Keratinocyte (primary cell): ENCODE measurements around the gene BABAM2. TPM values are rescaled to one million over a fixed set of nuclear protein-coding genes. Genes with fewer than 3 reads are reported as not detected.

Experiments used
- DNase-seq: peaks from one replicate; pipeline ENCODE4 v3.0.0-alpha.2; 2011; ENCODE audit warnings: low read depth, missing footprints, low spot score
- FAIRE-seq: peaks from 2 replicates; lab custom pipeline; 2011; peaks lifted over from hg19 to GRCh38; lab: Jason Lieb, UNC
- H2AFZ ChIP-seq: 2 replicates; pipeline ENCODE4 v1.6.0; 2012; ENCODE audit warnings: low read length, control low read depth, inconsistent platforms; ENCODE audit not compliant: control insufficient read depth
- H3K27ac ChIP-seq: 2 replicates; pipeline ENCODE4 v1.5.1; 2011; ENCODE audit warnings: low read length; ENCODE audit not compliant: control insufficient read depth, insufficient read depth
- H3K27me3 ChIP-seq: 3 replicates; pipeline ENCODE4 v1.6.0; 2011; ENCODE audit warnings: low read length; ENCODE audit not compliant: control insufficient read depth, insufficient read depth; ENCODE audit errors: extremely low read depth
- H3K36me3 ChIP-seq, 2 experiments: 2 replicates in 1 of 2; 3 replicates in 1 of 2; pipeline ENCODE4 v1.5.1; 2011; ENCODE audit warnings: low read length in 2 of 2, mild to moderate bottlenecking in 1 of 2; ENCODE audit not compliant: control insufficient read depth in 2 of 2, insufficient read depth in 2 of 2; ENCODE audit errors: extremely low read depth in 1 of 2
- H3K4me1 ChIP-seq: 3 replicates; pipeline ENCODE4 v1.5.1; 2011; ENCODE audit warnings: low read length; ENCODE audit not compliant: control insufficient read depth, insufficient read depth; ENCODE audit errors: extremely low read depth
- H3K4me2 ChIP-seq: 3 replicates; pipeline ENCODE4 v1.6.0; 2011; ENCODE audit warnings: low read depth, low read length; ENCODE audit not compliant: control insufficient read depth, insufficient read depth; ENCODE audit errors: extremely low read depth
- H3K4me3 ChIP-seq, 3 experiments: fragments of 200-600 bp in 1 of 3; sonication (generic) in 1 of 3; 2 replicates in 2 of 3; 3 replicates in 1 of 3; pipeline ENCODE4 v1.5.1; 2011 to 2016; ENCODE audit warnings: low read length in 3 of 3, mild to moderate bottlenecking in 3 of 3, control low read depth in 2 of 3, inconsistent platforms in 1 of 3, low read depth in 1 of 3, mixed read lengths in 1 of 3, mixed run types in 1 of 3, moderate library complexity in 1 of 3; ENCODE audit not compliant: control insufficient read depth in 2 of 3, insufficient read depth in 2 of 3; ENCODE audit errors: extremely low read depth in 1 of 3
- H3K79me2 ChIP-seq: 2 replicates; pipeline ENCODE4 v1.6.0; 2012; ENCODE audit warnings: low read length; ENCODE audit not compliant: control insufficient read depth, insufficient read depth
- H3K9ac ChIP-seq: 3 replicates; pipeline ENCODE4 v1.6.0; 2011; ENCODE audit warnings: low read length; ENCODE audit not compliant: control insufficient read depth, insufficient read depth; ENCODE audit errors: extremely low read depth
- H3K9me1 ChIP-seq: 3 replicates; pipeline ENCODE4 v1.6.0; 2011; ENCODE audit warnings: low read length; ENCODE audit not compliant: control insufficient read depth, insufficient read depth; ENCODE audit errors: extremely low read depth
- H3K9me3 ChIP-seq: 2 replicates; pipeline ENCODE4 v1.5.1; 2012; ENCODE audit warnings: low read depth, low read length; ENCODE audit not compliant: control insufficient read depth
- H4K20me1 ChIP-seq: 3 replicates; pipeline ENCODE4 v1.6.0; 2011; ENCODE audit warnings: low read length; ENCODE audit not compliant: control insufficient read depth, insufficient read depth; ENCODE audit errors: extremely low read depth
- CTCF ChIP-seq, 3 experiments: IDR thresholded peaks in 1 of 3; conservative IDR thresholded peaks in 1 of 3; optimal IDR thresholded peaks in 1 of 3; 2 replicates in 2 of 3; 3 replicates in 1 of 3; pipeline versions ENCODE3 to v1.5.1; 2011; ENCODE audit warnings: low read length in 3 of 3, mild to moderate bottlenecking in 3 of 3, moderate library complexity in 2 of 3, control low read depth in 1 of 3, inconsistent platforms in 1 of 3; ENCODE audit not compliant: insufficient read depth in 2 of 3; ENCODE audit errors: extremely low read depth in 1 of 3
- EZH2 ChIP-seq: IDR thresholded peaks from one replicate; pipeline ENCODE4 v1.6.1; 2012; ENCODE audit warnings: inconsistent platforms, mild to moderate bottlenecking, low read length, moderate library complexity
- dilution Hi-C: fragments of 300-500 bp; cut with MboI; formaldehyde crosslinking; loops from one replicate; pipeline ENCODE4 v1.7.0; 2020; ENCODE audit warnings: low sequenced_read_pairs; ENCODE audit not compliant: extremely low pct_ligation_motif_present
- polyA plus RNA-seq, 5 experiments: library from polyadenylated mRNA; depleted of rRNA in 3 of 5; stranded (reverse) in 3 of 5; stranded (forward) in 1 of 5; unstranded in 1 of 5; fragments of >200 nt; gene quantifications; 1 replicate in 1 of 5; 2 replicates in 3 of 5; 3 replicates in 1 of 5; pipeline versions ENCODE4 v1.2.1 to v1.2.3, GENCODE V29; 2011 to 2012; ENCODE audit warnings: missing spikeins in 2 of 5, low read depth in 1 of 5, low replicate concordance in 1 of 5

Gene BABAM2
- polyA plus RNA-seq, 1 donor (not counting 4 experiments of a cell fraction or from before 2014, with no cell fraction given) = 29.8 TPM

- no peaks in the 10 kb centered on the region for H3K9me3 ChIP-seq
- H3K4me1 ChIP-seq = peaks cover 3% of the 10 kb centered on the region
- no peaks in the 10 kb centered on the region for H3K36me3 ChIP-seq
- no peaks in the 10 kb centered on the region for H3K79me2 ChIP-seq
- no peak overlapping the region for H2AFZ ChIP-seq
- no peak overlapping the region for H3K4me2 ChIP-seq
- H3K9me1 ChIP-seq = no peaks in the 10 kb centered on the region
- no peak overlapping the region for H3K27ac ChIP-seq
- no peak for DNase-seq
- H3K27me3 ChIP-seq = no peaks in the 10 kb centered on the region
- H3K4me3 ChIP-seq = no peak overlapping the region
- no peaks in the 10 kb centered on the region for H4K20me1 ChIP-seq
- H3K9ac ChIP-seq = no peak overlapping the region
- dilution Hi-C loops = no loop called here
- TF ChIP-seq CTCF (optimal IDR thresholded peaks at IDR 0.05 in 1 of 3, IDR thresholded peaks at IDR 0.05 in 1 of 3, conservative IDR thresholded peaks at IDR 0.05 in 1 of 3; ENCODE audit: extremely low read depth in 1 of 3, insufficient read depth in 2 of 3, low read length in 3 of 3) = no peak
- no peak for TF ChIP-seq EZH2
- FAIRE-seq = peak; percentile 29
Observed at GRCh38 chr2:28088970-28089369, 198.4 kb downstream of the BABAM2 start.

- Histone ChIP-seq H3K36me3 (no peaks in the 10 kb centered on the region), H3K9me1 (no peaks in the 10 kb centered on the region), H4K20me1 (no peaks in the 10 kb centered on the region), H3K4me2 (no peak overlapping the region), H2AFZ (no peak overlapping the region), H3K9ac (no peak overlapping the region), H3K27ac (no peak overlapping the region), H3K4me1 (peaks cover 3% of the 10 kb centered on the region), H3K9me3 (no peaks in the 10 kb centered on the region), H3K27me3 (no peaks in the 10 kb centered on the region), H3K4me3 (no peak overlapping the region), H3K79me2 (no peaks in the 10 kb centered on the region)
- dilution Hi-C loops = no loop called here
- FAIRE-seq = no peak
- no peak for DNase-seq
- no peak for TF ChIP-seq CTCF (optimal IDR thresholded peaks at IDR 0.05 in 1 of 3, IDR thresholded peaks at IDR 0.05 in 1 of 3, conservative IDR thresholded peaks at IDR 0.05 in 1 of 3; ENCODE audit: extremely low read depth in 1 of 3, insufficient read depth in 2 of 3, low read length in 3 of 3)
- no peak for TF ChIP-seq EZH2
Observed at GRCh38 chr2:28089486-28089885, 199.0 kb downstream of the BABAM2 start.
